ENCODE measurements around the gene HMMR. TPM values are rescaled to one million over a fixed set of nuclear protein-coding genes. Genes with fewer than 3 reads are reported as not detected.

The HMMR gene
- total RNA-seq, 4 donors from 2014 or later = 0.66 to 1.0 (median 0.84) TPM

DNA sequence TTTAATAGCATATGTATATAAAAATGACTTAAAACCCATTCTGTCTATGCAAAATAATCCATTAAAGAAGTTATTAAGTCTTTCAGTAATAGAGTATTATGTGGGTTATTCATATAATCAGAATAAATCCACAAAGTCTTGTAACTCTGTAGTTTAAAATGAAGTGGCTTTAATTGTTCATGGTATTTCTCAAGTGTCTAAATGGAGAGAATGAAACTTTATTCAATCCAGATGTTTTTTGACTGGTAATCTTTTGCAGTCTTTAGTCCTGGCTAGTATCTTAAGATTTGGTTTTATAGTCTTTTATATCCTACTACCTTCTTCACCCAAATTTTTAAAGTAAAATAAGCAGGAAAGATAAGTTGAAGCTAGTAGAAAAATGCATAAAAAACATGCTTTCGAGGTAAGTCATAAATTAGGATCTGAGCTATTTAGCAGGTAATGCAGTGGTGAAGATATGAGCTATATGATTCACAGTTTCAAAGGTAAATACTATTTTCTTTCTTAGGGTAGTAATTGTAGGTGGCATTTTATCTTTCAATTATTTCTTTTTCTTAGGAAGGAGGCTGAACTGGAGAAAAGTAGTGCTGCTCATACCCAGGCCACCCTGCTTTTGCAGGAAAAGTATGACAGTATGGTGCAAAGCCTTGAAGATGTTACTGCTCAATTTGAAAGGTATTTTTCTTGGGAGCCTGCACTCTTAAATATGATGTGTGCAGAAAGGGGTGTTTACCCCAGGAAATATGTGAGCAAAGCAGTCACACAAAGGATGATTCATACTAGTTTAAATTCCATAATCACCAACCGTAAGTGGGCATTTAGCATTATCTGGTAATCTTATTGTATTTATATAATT, 17.9 kb downstream of the HMMR start:
- 74% methylated on average over 2 of the region's 2 CpGs for WGBS, 2 donors
- no peaks in the 10 kb centered on the region for H3K36me3 ChIP-seq
- no peak for TF ChIP-seq POLR2A (IDR thresholded peaks at IDR 0.05)
- TF ChIP-seq, protein P1, sequence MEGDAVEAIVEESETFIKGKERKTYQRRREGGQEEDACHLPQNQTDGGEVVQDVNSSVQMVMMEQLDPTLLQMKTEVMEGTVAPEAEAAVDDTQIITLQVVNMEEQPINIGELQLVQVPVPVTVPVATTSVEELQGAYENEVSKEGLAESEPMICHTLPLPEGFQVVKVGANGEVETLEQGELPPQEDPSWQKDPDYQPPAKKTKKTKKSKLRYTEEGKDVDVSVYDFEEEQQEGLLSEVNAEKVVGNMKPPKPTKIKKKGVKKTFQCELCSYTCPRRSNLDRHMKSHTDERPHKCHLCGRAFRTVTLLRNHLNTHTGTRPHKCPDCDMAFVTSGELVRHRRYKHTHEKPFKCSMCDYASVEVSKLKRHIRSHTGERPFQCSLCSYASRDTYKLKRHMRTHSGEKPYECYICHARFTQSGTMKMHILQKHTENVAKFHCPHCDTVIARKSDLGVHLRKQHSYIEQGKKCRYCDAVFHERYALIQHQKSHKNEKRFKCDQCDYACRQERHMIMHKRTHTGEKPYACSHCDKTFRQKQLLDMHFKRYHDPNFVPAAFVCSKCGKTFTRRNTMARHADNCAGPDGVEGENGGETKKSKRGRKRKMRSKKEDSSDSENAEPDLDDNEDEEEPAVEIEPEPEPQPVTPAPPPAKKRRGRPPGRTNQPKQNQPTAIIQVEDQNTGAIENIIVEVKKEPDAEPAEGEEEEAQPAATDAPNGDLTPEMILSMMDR (IDR thresholded peaks at IDR 0.05) = no peak
- TF ChIP-seq EP300 (IDR thresholded peaks at IDR 0.05) = no peak

DNA sequence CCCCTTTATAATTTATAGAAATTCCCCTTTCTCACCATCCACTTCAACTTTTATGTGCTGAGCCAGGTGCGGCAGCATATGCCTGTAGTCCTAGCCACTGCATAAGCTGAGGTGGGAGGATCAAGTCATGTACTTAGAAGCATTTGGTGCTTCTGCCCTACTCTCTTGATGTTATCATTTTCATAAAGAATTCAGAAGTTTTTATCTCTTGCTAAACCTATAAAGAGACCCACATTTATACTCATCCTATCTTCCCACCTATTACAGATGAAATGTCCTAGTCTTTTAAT, 18.5 kb downstream of the HMMR start:
- Histone ChIP-seq H3K9me3 (no peaks in the 10 kb centered on the region), H3K27me3 (no peaks in the 10 kb centered on the region), H3K4me3 (no peak overlapping the region), H3K27ac (no peak overlapping the region), H3K36me3 (no peaks in the 10 kb centered on the region), H3K4me1 (no peaks in the 10 kb centered on the region)
- 94 to 100% methylated on average over 1 of the region's 1 CpG for WGBS, 2 donors
- no peak for DNase-seq (ENCODE audit: low spot score in 2 of 2)
- TF ChIP-seq POLR2A (IDR thresholded peaks at IDR 0.05) = no peak

More for the DNA sequence above, 17.9 kb downstream of the HMMR start:
- no peaks in the 10 kb centered on the region for H3K4me1 ChIP-seq
- no peak for DNase-seq (ENCODE audit: low spot score in 2 of 2)
- no peaks in the 10 kb centered on the region for H3K9me3 ChIP-seq
- no peak overlapping the region for H3K4me3 ChIP-seq
- no peaks in the 10 kb centered on the region for H3K27me3 ChIP-seq
- H3K27ac ChIP-seq = no peak overlapping the region

- Histone ChIP-seq H3K27ac (no peak overlapping the region), H3K9me3 (no peaks in the 10 kb centered on the region), H3K4me3 (no peak overlapping the region), H3K27me3 (no peaks in the 10 kb centered on the region), H3K36me3 (no peaks in the 10 kb centered on the region), H3K4me1 (no peaks in the 10 kb centered on the region)
- 72 to 80% methylated on average over 6 of the region's 6 CpGs for WGBS, 2 donors
- TF ChIP-seq POLR2A (IDR thresholded peaks at IDR 0.05) (no peak), EP300 (IDR thresholded peaks at IDR 0.05) (no peak)
- TF ChIP-seq, protein P1 (IDR thresholded peaks at IDR 0.05) = no peak
- DNase-seq (ENCODE audit: low spot score in 2 of 2) = no peak
Observed at GRCh38 chr5:163489055-163489744, 28.8 kb downstream of the HMMR start.

GRCh38 chr5:163489745-163490075, 29.3 kb downstream of the HMMR start:
- WGBS, 2 donors = 91 to 98% methylated on average over 3 of the region's 3 CpGs
- no peak for DNase-seq (ENCODE audit: low spot score in 2 of 2)
- Histone ChIP-seq H3K4me3 (no peak overlapping the region), H3K36me3 (no peaks in the 10 kb centered on the region), H3K9me3 (no peaks in the 10 kb centered on the region), H3K27ac (no peak overlapping the region), H3K4me1 (no peaks in the 10 kb centered on the region), H3K27me3 (no peaks in the 10 kb centered on the region)
- TF ChIP-seq, protein P1 (IDR thresholded peaks at IDR 0.05) = no peak

DNA sequence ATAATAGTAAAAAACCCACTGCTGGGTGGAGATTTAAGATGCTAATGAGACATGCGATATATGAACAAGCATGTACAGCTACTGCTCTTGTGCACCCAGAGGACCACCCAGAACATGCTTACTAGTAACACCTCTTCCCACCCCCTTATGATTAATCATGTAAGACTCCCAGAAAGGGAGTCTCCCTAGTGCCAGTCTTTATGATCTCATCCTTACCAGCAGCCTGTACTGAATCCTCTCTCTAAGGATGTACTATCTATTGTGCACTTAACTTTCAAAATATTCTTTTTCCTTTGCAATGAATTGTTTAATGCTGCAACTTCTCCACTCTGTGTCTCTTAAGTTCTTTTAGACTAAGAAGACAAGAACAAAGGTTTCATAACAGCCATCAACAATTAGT, 35.9 kb downstream of the HMMR start:
- H3K4me3 ChIP-seq = no peak overlapping the region
- no peak for DNase-seq (ENCODE audit: low spot score in 2 of 2)
- no peak overlapping the region for H3K27ac ChIP-seq
- H3K27me3 ChIP-seq = no peaks in the 10 kb centered on the region
- 97 to 100% methylated on average over 1 of the region's 1 CpG for WGBS, 2 donors
- H3K36me3 ChIP-seq = no peaks in the 10 kb centered on the region
- no peaks in the 10 kb centered on the region for H3K9me3 ChIP-seq
- H3K4me1 ChIP-seq = no peaks in the 10 kb centered on the region
- TF ChIP-seq EP300 (IDR thresholded peaks at IDR 0.05) = no peak
- TF ChIP-seq, protein P1 (IDR thresholded peaks at IDR 0.05) = no peak
- TF ChIP-seq POLR2A (IDR thresholded peaks at IDR 0.05) = no peak

Measured in tibial nerve (tissue), 4 donors.